ENCODE measurements around the gene ASB6. TPM values are rescaled to one million over a fixed set of nuclear protein-coding genes. Genes with fewer than 3 reads are reported as not detected.

Gene ASB6
- total and polyA plus RNA-seq, 2 donors (not counting 1 experiment from before 2014, with no cell fraction given), result 27.7 to 27.9 TPM

- no peaks in the 10 kb centered on the region for H4K20me1 ChIP-seq (ENCODE audit: control insufficient read depth, insufficient read depth, low read length, poor library complexity, severe bottlenecking)
- no peak overlapping the region for H2AFZ ChIP-seq (ENCODE audit: insufficient read depth, low read depth, low read length, poor library complexity, severe bottlenecking)
- no peak overlapping the region for H3K4me3 ChIP-seq (ENCODE audit: control extremely low read depth in 1 of 5, extremely low read depth in 1 of 5, insufficient read depth in 1 of 5, low read depth in 2 of 5, low read length in 4 of 5)
- peaks cover 0 to 20% (median 3%) of the 10 kb centered on the region in 4 experiments for H3K27me3 ChIP-seq (replicated peaks in 1 of 4; ENCODE audit: control extremely low read depth in 1 of 4, control insufficient read depth in 3 of 4, insufficient read depth in 4 of 4, low read length in 3 of 4)
- no peak overlapping the region for H3K9ac ChIP-seq (ENCODE audit: low read length)
- DNase-seq, result no peak
- CTCF ChIA-PET, result no interaction called here
- intact Hi-C loops (cut with micrococcal nuclease), result no loop called here
- H3K79me2 ChIP-seq (ENCODE audit: control insufficient read depth, insufficient read depth, low read length), result no peaks in the 10 kb centered on the region
- H3K9me3 Mint-ChIP-seq (ENCODE audit: insufficient read depth), result no peaks in the 10 kb centered on the region
- H3K4me1 Mint-ChIP-seq, result peaks cover 4% of the 10 kb centered on the region
- H3K9me3 ChIP-seq (ENCODE audit: control extremely low read depth in 1 of 3, control insufficient read depth in 2 of 3, insufficient read depth in 1 of 3, low read length in 2 of 3), result no peaks in the 10 kb centered on the region
- no peak for ATAC-seq (ENCODE audit: low read depth)
- TF ChIP-seq EZH2 (IDR thresholded peaks at IDR 0.05; ENCODE audit: borderline replicate concordance, insufficient read depth, low read depth, low read length, poor library complexity, severe bottlenecking), result no peak
- no peak for TF ChIP-seq CTCF (IDR thresholded peaks at IDR 0.05)
- H3K4me3 Mint-ChIP-seq, result no peak overlapping the region
- 91% methylated on average over 11 of the region's 13 CpGs for WGBS (ENCODE audit: insufficient coverage)
- no peak overlapping the region for H3K27ac Mint-ChIP-seq
- no peak overlapping the region for H3K4me2 ChIP-seq (replicated peaks; ENCODE audit: low read depth, low read length, poor library complexity, severe bottlenecking)
- H3K27ac ChIP-seq (ENCODE audit: low read length in 2 of 2), result no peak overlapping the region
- H3K36me3 ChIP-seq (replicated peaks in 1 of 2; ENCODE audit: control extremely low read depth in 1 of 2, control insufficient read depth in 1 of 2, extremely low read depth in 1 of 2, insufficient read depth in 2 of 2, low read length in 1 of 2), result no peaks in the 10 kb centered on the region
- peaks cover 11% of the 10 kb centered on the region for H3K27me3 Mint-ChIP-seq
- POLR2A ChIA-PET, result no interaction called here
- H3K4me1 ChIP-seq (ENCODE audit: control insufficient read depth in 2 of 2, insufficient read depth in 2 of 2, low read length in 2 of 2), result peaks cover 6% of the 10 kb centered on the region in 2 donors
Measured at GRCh38 chr9:129669946-129670345, 28.0 kb upstream of the ASB6 start.

- WGBS (ENCODE audit: insufficient coverage), result 53% methylated on average over 17 of the region's 17 CpGs
- POLR2A ChIA-PET, result no interaction called here
- no peak for ATAC-seq (ENCODE audit: low read depth)
- Histone ChIP-seq H3K27ac (ENCODE audit: low read length in 2 of 2) (no peak overlapping the region), H3K79me2 (ENCODE audit: control insufficient read depth, insufficient read depth, low read length) (no peaks in the 10 kb centered on the region), H3K4me3 (ENCODE audit: control extremely low read depth in 1 of 5, extremely low read depth in 1 of 5, insufficient read depth in 1 of 5, low read depth in 2 of 5, low read length in 4 of 5) (no peak overlapping the region), H3K36me3 (replicated peaks in 1 of 2; ENCODE audit: control extremely low read depth in 1 of 2, control insufficient read depth in 1 of 2, extremely low read depth in 1 of 2, insufficient read depth in 2 of 2, low read length in 1 of 2) (no peaks in the 10 kb centered on the region), H4K20me1 (ENCODE audit: control insufficient read depth, insufficient read depth, low read length, poor library complexity, severe bottlenecking) (no peaks in the 10 kb centered on the region), H3K27me3 (replicated peaks in 1 of 4; ENCODE audit: control extremely low read depth in 1 of 4, control insufficient read depth in 3 of 4, insufficient read depth in 4 of 4, low read length in 3 of 4) (peaks cover 0 to 25% (median 5%) of the 10 kb centered on the region in 4 experiments), H3K4me1 (ENCODE audit: control insufficient read depth in 2 of 2, insufficient read depth in 2 of 2, low read length in 2 of 2) (peaks cover 8 to 9% of the 10 kb centered on the region in 2 donors), H3K9ac (ENCODE audit: low read length) (no peak overlapping the region), H3K9me3 (ENCODE audit: control extremely low read depth in 1 of 3, control insufficient read depth in 2 of 3, insufficient read depth in 1 of 3, low read length in 2 of 3) (no peaks in the 10 kb centered on the region), H2AFZ (ENCODE audit: insufficient read depth, low read depth, low read length, poor library complexity, severe bottlenecking) (no peak overlapping the region), H3K4me2 (replicated peaks; ENCODE audit: low read depth, low read length, poor library complexity, severe bottlenecking) (no peak overlapping the region)
- H3K27me3 Mint-ChIP-seq, result peaks cover 18% of the 10 kb centered on the region
- no peak for DNase-seq
- CTCF ChIA-PET, result no interaction called here
- peaks cover 7% of the 10 kb centered on the region for H3K4me1 Mint-ChIP-seq
- H3K4me3 Mint-ChIP-seq, result no peak overlapping the region
- no peaks in the 10 kb centered on the region for H3K9me3 Mint-ChIP-seq (ENCODE audit: insufficient read depth)
- TF ChIP-seq EZH2 (IDR thresholded peaks at IDR 0.05; ENCODE audit: borderline replicate concordance, insufficient read depth, low read depth, low read length, poor library complexity, severe bottlenecking) (no peak), CTCF (IDR thresholded peaks at IDR 0.05) (no peak)
- intact Hi-C loops (cut with micrococcal nuclease), result no loop called here
- H3K27ac Mint-ChIP-seq, result no peak overlapping the region
Measured at GRCh38 chr9:129669141-129669718, 27.3 kb upstream of the ASB6 start.
